Endothelial cell of umbilical vein (primary cell): ENCODE results near the gene DPP6. TPM values are rescaled to one million over a fixed set of nuclear protein-coding genes. Genes with fewer than 3 reads are reported as not detected.

Source experiments
- BruUV-seq: library from RNA; stranded (reverse); fragments of 400-500 nt; replicated peaks from 2 replicates; lab custom pipeline; 2021; lab: Mats Ljungman, UMichigan
- CTCF ChIA-PET: fragments of 300-600, 350-600 bp; sonication (Branson Sonifier 250); formaldehyde crosslinking; loops from one replicate; lab custom pipeline; 2021; ENCODE audit warnings: antibody characterized with exemption, inconsistent platforms; lab: Charles Lee
- POLR2A ChIA-PET: fragments of 300-600, 350-600 bp; sonication (Branson Sonifier 250); formaldehyde crosslinking; loops from one replicate; lab custom pipeline; 2021; ENCODE audit warnings: antibody characterized with exemption, inconsistent platforms; lab: Charles Lee
- DNase-seq: peaks from one replicate; pipeline ENCODE4 v3.0.0-alpha.2; 2011; ENCODE audit warnings: low read depth, low spot score
- FAIRE-seq: peaks from 2 replicates; lab custom pipeline; 2011; peaks lifted over from hg19 to GRCh38; lab: Jason Lieb, UNC
- H2AFZ ChIP-seq: 2 replicates; pipeline ENCODE4 v1.6.0; 2012; ENCODE audit warnings: low read depth, low read length, control low read depth, inconsistent platforms
- H3K27ac ChIP-seq: 2 replicates; pipeline ENCODE4 v1.5.1; 2011; ENCODE audit warnings: low read depth, mild to moderate bottlenecking, control low read depth, low read length, moderate library complexity; ENCODE audit not compliant: insufficient read depth
- H3K27me3 ChIP-seq, 2 experiments: 2 replicates each; pipeline versions ENCODE4 v1.6.0 to v1.6.1; 2011; ENCODE audit warnings: low read length in 2 of 2, mixed read lengths in 1 of 2; ENCODE audit not compliant: control insufficient read depth in 2 of 2, insufficient read depth in 2 of 2
- H3K36me3 ChIP-seq, 2 experiments: 2 replicates in 1 of 2; 3 replicates in 1 of 2; pipeline ENCODE4 v1.5.1; 2011; ENCODE audit warnings: low read length in 2 of 2, mild to moderate bottlenecking in 1 of 2, moderate library complexity in 1 of 2; ENCODE audit not compliant: control insufficient read depth in 2 of 2, insufficient read depth in 2 of 2; ENCODE audit errors: extremely low read depth in 1 of 2
- H3K4me1 ChIP-seq: 3 replicates; pipeline ENCODE4 v1.5.1; 2011; ENCODE audit warnings: mild to moderate bottlenecking, low read length; ENCODE audit not compliant: control insufficient read depth, insufficient read depth; ENCODE audit errors: extremely low read depth
- H3K4me2 ChIP-seq: 2 replicates; pipeline ENCODE4 v1.6.1; 2011; ENCODE audit warnings: low read length, control low read depth, mixed read lengths; ENCODE audit not compliant: insufficient read depth
- H3K4me3 ChIP-seq, 3 experiments: fragments of 200-600 bp in 1 of 3; sonication (generic), shearing (Covaris generic) in 1 of 3; replicated peaks in 1 of 3; 2 replicates each; pipeline ENCODE4 v1.5.1; 2011 to 2016; ENCODE audit warnings: control low read depth in 3 of 3, low read length in 3 of 3, mild to moderate bottlenecking in 2 of 3, inconsistent platforms in 1 of 3, low read depth in 1 of 3, moderate library complexity in 1 of 3; ENCODE audit not compliant: insufficient read depth in 1 of 3
- H3K79me2 ChIP-seq: 2 replicates; pipeline ENCODE4 v1.6.0; 2012; ENCODE audit warnings: low read length, inconsistent platforms; ENCODE audit not compliant: control insufficient read depth, insufficient read depth
- H3K9ac ChIP-seq: replicated peaks from 2 replicates; pipeline ENCODE3; 2011; ENCODE audit warnings: low read length, control low read depth; ENCODE audit not compliant: insufficient read depth; ENCODE audit errors: extremely low read depth
- H3K9me1 ChIP-seq: replicated peaks from 3 replicates; pipeline ENCODE4 v1.6.0; 2011; ENCODE audit warnings: mild to moderate bottlenecking, low read length; ENCODE audit not compliant: control insufficient read depth, insufficient read depth; ENCODE audit errors: extremely low read depth
- H3K9me3 ChIP-seq: replicated peaks from 2 replicates; pipeline ENCODE4 v1.5.1; 2012; ENCODE audit warnings: low read length, inconsistent platforms; ENCODE audit not compliant: control insufficient read depth, insufficient read depth
- H4K20me1 ChIP-seq: replicated peaks from 2 replicates; pipeline ENCODE3; 2011; ENCODE audit warnings: mild to moderate bottlenecking, low read length; ENCODE audit not compliant: control insufficient read depth, insufficient read depth; ENCODE audit errors: extremely low read depth
- CTCF ChIP-seq, 2 donors: IDR thresholded peaks; 1 replicate in 1 of 2; 2 replicates in 1 of 2; pipeline ENCODE4 v1.5.1; 2011; ENCODE audit warnings: low read length in 2 of 2, mild to moderate bottlenecking in 2 of 2, moderate library complexity in 2 of 2, control low read depth in 1 of 2, inconsistent platforms in 1 of 2, low read depth in 1 of 2; ENCODE audit not compliant: insufficient read depth in 1 of 2; ENCODE audit errors: extremely low read depth in 1 of 2
- EZH2 ChIP-seq: IDR thresholded peaks from 2 replicates; pipeline ENCODE4 v1.6.1; 2012; ENCODE audit warnings: borderline replicate concordance, low read depth, mild to moderate bottlenecking, moderate library complexity, low read length, inconsistent platforms; ENCODE audit not compliant: severe bottlenecking
- FOS ChIP-seq: IDR thresholded peaks from 2 replicates; pipeline ENCODE4 v1.6.1; 2011; ENCODE audit warnings: mild to moderate bottlenecking, low read length, moderate library complexity, borderline replicate concordance; ENCODE audit not compliant: insufficient read depth
- GATA2 ChIP-seq: IDR thresholded peaks from 2 replicates; pipeline ENCODE4 v1.7.0; 2011; ENCODE audit warnings: low read depth, mild to moderate bottlenecking, moderate library complexity, mixed read lengths, low read length; ENCODE audit not compliant: insufficient read length, insufficient read depth
- JUN ChIP-seq: IDR thresholded peaks from 2 replicates; pipeline ENCODE4 v1.6.1; 2011; ENCODE audit warnings: borderline replicate concordance, low read depth; ENCODE audit not compliant: insufficient read length, insufficient read depth
- MAX ChIP-seq: IDR thresholded peaks from 2 replicates; pipeline ENCODE4 v1.6.1; 2011; ENCODE audit not compliant: insufficient read depth, insufficient read length
- MYC ChIP-seq: IDR thresholded peaks from one replicate; pipeline ENCODE4 v1.6.1; 2011; ENCODE audit warnings: mild to moderate bottlenecking, low read depth, low read length
- POLR2A ChIP-seq: IDR thresholded peaks from 2 replicates; pipeline ENCODE4 v1.6.1; 2012; ENCODE audit warnings: low read depth, mild to moderate bottlenecking, control low read depth, low read length
- POLR2AphosphoS5 ChIP-seq: IDR thresholded peaks from 2 replicates; pipeline ENCODE4 v1.6.1; 2012; ENCODE audit warnings: low read depth, mild to moderate bottlenecking, control low read depth, low read length, moderate library complexity; ENCODE audit not compliant: insufficient read depth
- dilution Hi-C: fragments of 300-500 bp; cut with MboI; formaldehyde crosslinking; loops from one replicate; pipeline ENCODE4 v1.15.0; 2019; ENCODE audit warnings: low sequenced_read_pairs; ENCODE audit not compliant: extremely low pct_ligation_motif_present
- intact Hi-C: fragments of 100-400 bp; cut with micrococcal nuclease; formaldehyde crosslinking; loops from one replicate; pipeline ENCODE4 v1.10.0; 2022
- polyA plus RNA-seq, 4 experiments: library from polyadenylated mRNA; depleted of rRNA in 3 of 4; stranded (reverse) in 3 of 4; unstranded in 1 of 4; fragments of >200 nt; gene quantifications; 2 replicates each; pipeline versions ENCODE4 v1.2.1 to v1.2.3, GENCODE V29; 2011 to 2012; ENCODE audit warnings: missing spikeins in 1 of 4
- total RNA-seq: library from RNA; stranded (reverse); gene quantifications from 2 replicates; pipeline ENCODE4 v1.2.3, GENCODE V29; 2021

Gene DPP6
- total and polyA plus RNA-seq, 2 donors (not counting 3 experiments of a cell fraction or from before 2014, with no cell fraction given): not detected

- Histone ChIP-seq H4K20me1 (no peaks in the 10 kb centered on the region), H3K9me1 (no peaks in the 10 kb centered on the region), H3K4me1 (no peaks in the 10 kb centered on the region), H3K27ac (no peak overlapping the region), H3K4me2 (no peak overlapping the region), H2AFZ (no peak overlapping the region), H3K36me3 (no peaks in the 10 kb centered on the region), H3K79me2 (no peaks in the 10 kb centered on the region), H3K9me3 (no peaks in the 10 kb centered on the region), H3K4me3 (no peak overlapping the region), H3K27me3 (no peaks in the 10 kb centered on the region), H3K9ac (no peak overlapping the region)
- dilution Hi-C loops: no loop called here
- FAIRE-seq: no peak
- no peak for TF ChIP-seq GATA2
- TF ChIP-seq JUN: no peak
- no peak for TF ChIP-seq FOS
- CTCF ChIA-PET: no interaction called here
- POLR2A ChIA-PET: no interaction called here
- BruUV-seq: no TSS peak
- intact Hi-C loops: no loop called here
- no peak for DNase-seq
Measured at GRCh38 chr7:154872811-154873499, 820.8 kb downstream of the DPP6 start.

- DNase-seq: no peak
- no peak for TF ChIP-seq JUN
- TF ChIP-seq POLR2AphosphoS5: no peak
- TF ChIP-seq MAX: no peak
- no peak for TF ChIP-seq FOS
- no peak for TF ChIP-seq GATA2
- TF ChIP-seq MYC: no peak
- TF ChIP-seq EZH2: no peak
- no peak for TF ChIP-seq CTCF (IDR thresholded peaks at IDR 0.05; ENCODE audit: extremely low read depth in 1 of 2, insufficient read depth in 1 of 2, low read depth in 1 of 2, low read length in 2 of 2)
- no peak for TF ChIP-seq POLR2A
- POLR2A ChIA-PET: no interaction called here
- H3K27me3 ChIP-seq: no peaks in the 10 kb centered on the region
- H4K20me1 ChIP-seq: no peaks in the 10 kb centered on the region
- no peak overlapping the region for H3K9ac ChIP-seq
- H3K4me1 ChIP-seq: no peaks in the 10 kb centered on the region
- no peak overlapping the region for H2AFZ ChIP-seq
- FAIRE-seq: no peak
- H3K4me3 ChIP-seq: no peak overlapping the region
- BruUV-seq: no TSS peak
- intact Hi-C loops (no loop called here), dilution Hi-C loops (no loop called here)
- no peaks in the 10 kb centered on the region for H3K9me1 ChIP-seq
- no peak overlapping the region for H3K4me2 ChIP-seq
- H3K79me2 ChIP-seq: no peaks in the 10 kb centered on the region
- H3K27ac ChIP-seq: no peak overlapping the region
- H3K9me3 ChIP-seq: no peaks in the 10 kb centered on the region
- no peaks in the 10 kb centered on the region for H3K36me3 ChIP-seq
- CTCF ChIA-PET: no interaction called here
Measured at GRCh38 chr7:154873500-154874121, 821.4 kb downstream of the DPP6 start.
